H1 (cell line): ENCODE measurements around the gene DCK. TPM values are rescaled to one million over a fixed set of nuclear protein-coding genes. Genes with fewer than 3 reads are reported as not detected.

ENCODE experiments used
- CTCF ChIA-PET: fragments of 300-600 bp; sonication (Branson Sonifier 250); formaldehyde crosslinking; loops from one replicate; lab custom pipeline; 2021; ENCODE audit not compliant: partially characterized antibody; lab: Charles Lee
- POLR2A ChIA-PET: fragments of 300-600 bp; sonication (Branson Sonifier 250); formaldehyde crosslinking; loops from one replicate; lab custom pipeline; 2021; ENCODE audit warnings: inconsistent platforms; ENCODE audit not compliant: partially characterized antibody; lab: Charles Lee
- DNase-seq, 2 experiments: peaks; one replicate each; pipeline versions ENCODE4 v3.0.0 to v3.0.0-alpha.2; 2010 to 2022; ENCODE audit warnings: low spot score in 2 of 2, low read depth in 1 of 2, mixed read lengths in 1 of 2
- FAIRE-seq: peaks from 2 replicates; lab custom pipeline; 2011; peaks lifted over from hg19 to GRCh38; lab: Jason Lieb, UNC
- H2AFZ ChIP-seq: 2 replicates; pipeline ENCODE4 v1.8.1; 2012; ENCODE audit warnings: low read length, inconsistent platforms
- H2AK5ac ChIP-seq: 2 replicates; pipeline ENCODE4 v1.6.1; 2013; ENCODE audit warnings: low read depth, low read length
- H2BK120ac ChIP-seq: replicated peaks from 2 replicates; pipeline ENCODE3; 2013; ENCODE audit warnings: low read depth, low read length, inconsistent platforms
- H2BK12ac ChIP-seq: 2 replicates; pipeline ENCODE4 v1.6.1; 2013; ENCODE audit warnings: low read depth, low read length
- H2BK15ac ChIP-seq: 2 replicates; pipeline ENCODE4 v1.6.1; 2013; ENCODE audit warnings: low read length
- H2BK20ac ChIP-seq: 2 replicates; pipeline ENCODE4 v1.6.1; 2013; ENCODE audit warnings: low read length
- H2BK5ac ChIP-seq: 2 replicates; pipeline ENCODE4 v1.6.1; 2013; ENCODE audit warnings: low read depth, low read length
- H3K14ac ChIP-seq: 2 replicates; pipeline ENCODE4 v1.6.1; 2013; ENCODE audit warnings: inconsistent platforms; ENCODE audit not compliant: insufficient read length
- H3K18ac ChIP-seq: 2 replicates; pipeline ENCODE4 v1.6.1; 2013; ENCODE audit warnings: low read length; ENCODE audit errors: extremely low read depth
- H3K23ac ChIP-seq: 2 replicates; pipeline ENCODE4 v1.6.1; 2013; ENCODE audit warnings: inconsistent platforms; ENCODE audit not compliant: insufficient read length
- H3K23me2 ChIP-seq: 2 replicates; pipeline ENCODE4 v1.6.1; 2013; ENCODE audit warnings: low read depth, low read length
- H3K27ac ChIP-seq: 2 replicates; pipeline ENCODE4 v1.6.1; 2011; ENCODE audit warnings: low read depth, low read length, inconsistent platforms
- H3K27me3 ChIP-seq, 4 experiments: replicated peaks in 1 of 4; 1 replicate in 1 of 4; 2 replicates in 3 of 4; pipeline versions ENCODE4 v1.6.1 to v1.8.1; 2011 to 2013; ENCODE audit warnings: low read length in 3 of 4, mild to moderate bottlenecking in 3 of 4, inconsistent platforms in 2 of 4, mixed read lengths in 2 of 4, moderate library complexity in 1 of 4; ENCODE audit not compliant: control insufficient read depth in 3 of 4, insufficient read depth in 3 of 4; ENCODE audit errors: extremely low read depth in 1 of 4
- H3K36me3 ChIP-seq, 4 experiments: 2 replicates each; pipeline versions ENCODE4 v1.6.1 to v1.8.1; 2011 to 2013; ENCODE audit warnings: mild to moderate bottlenecking in 4 of 4, low read length in 3 of 4, moderate library complexity in 2 of 4, control low read depth in 1 of 4, inconsistent platforms in 1 of 4; ENCODE audit not compliant: insufficient read depth in 4 of 4, control insufficient read depth in 2 of 4
- H3K4ac ChIP-seq: replicated peaks from 2 replicates; pipeline ENCODE3; 2013; ENCODE audit warnings: low read length, low read depth, mixed read lengths, inconsistent platforms; ENCODE audit not compliant: insufficient read length
- H3K4me1 ChIP-seq, 4 experiments: replicated peaks in 1 of 4; 1 replicate in 1 of 4; 2 replicates in 3 of 4; pipeline versions ENCODE4 v1.6.1 to v1.8.1; 2011 to 2013; ENCODE audit warnings: low read length in 3 of 4, inconsistent platforms in 2 of 4, mixed read lengths in 1 of 4; ENCODE audit not compliant: insufficient read depth in 4 of 4, control insufficient read depth in 3 of 4
- H3K4me2 ChIP-seq, 2 experiments: 2 replicates each; pipeline versions ENCODE4 v1.6.1 to v1.8.1; 2011 to 2013; ENCODE audit warnings: low read depth in 2 of 2, low read length in 2 of 2, control low read depth in 1 of 2, inconsistent platforms in 1 of 2, mild to moderate bottlenecking in 1 of 2; ENCODE audit not compliant: insufficient read depth in 1 of 2
- H3K4me3 ChIP-seq, 4 experiments: fragments of 200-600, 300-600 bp in 1 of 4; sonication (generic), shearing (Covaris generic), sonication (Bioruptor Twin) in 1 of 4; 2 replicates each; pipeline versions ENCODE4 v1.5.1 to v1.8.1; 2011 to 2016; ENCODE audit warnings: low read length in 4 of 4, low read depth in 3 of 4, control low read depth in 2 of 4, inconsistent platforms in 2 of 4, mild to moderate bottlenecking in 2 of 4, mixed read lengths in 1 of 4, moderate library complexity in 1 of 4; ENCODE audit not compliant: insufficient read depth in 2 of 4; ENCODE audit errors: extremely low read depth in 1 of 4
- H3K56ac ChIP-seq: replicated peaks from 2 replicates; pipeline ENCODE3; 2013; ENCODE audit warnings: low read depth, mild to moderate bottlenecking, mixed read lengths, low read length, inconsistent platforms; ENCODE audit not compliant: insufficient read length
- H3K79me1 ChIP-seq: 2 replicates; pipeline ENCODE4 v1.6.1; 2013; ENCODE audit warnings: low read depth, low read length, control low read depth
- H3K79me2 ChIP-seq, 2 experiments: 2 replicates each; pipeline versions ENCODE4 v1.6.1 to v1.8.1; 2012 to 2013; ENCODE audit warnings: low read length in 2 of 2, mild to moderate bottlenecking in 2 of 2, inconsistent platforms in 1 of 2; ENCODE audit not compliant: insufficient read depth in 2 of 2, control insufficient read depth in 1 of 2
- H3K9ac ChIP-seq, 4 experiments: replicated peaks in 1 of 4; 1 replicate in 1 of 4; 2 replicates in 3 of 4; pipeline versions ENCODE4 v1.6.1 to v1.8.1; 2011 to 2013; ENCODE audit warnings: low read depth in 3 of 4, low read length in 3 of 4, control low read depth in 2 of 4, mild to moderate bottlenecking in 2 of 4, moderate library complexity in 2 of 4, inconsistent platforms in 1 of 4; ENCODE audit errors: extremely low read depth in 1 of 4
- H3K9me3 ChIP-seq, 2 experiments: 2 replicates each; pipeline versions ENCODE4 v1.6.1 to v1.8.1; 2012 to 2013; ENCODE audit warnings: mild to moderate bottlenecking in 2 of 2, moderate library complexity in 2 of 2, control low read depth in 1 of 2, inconsistent platforms in 1 of 2, low read depth in 1 of 2, low read length in 1 of 2, mixed read lengths in 1 of 2; ENCODE audit not compliant: insufficient read depth in 2 of 2
- H4K20me1 ChIP-seq, 2 experiments: replicated peaks in 1 of 2; 2 replicates each; pipeline versions ENCODE3 to v1.8.1; 2011 to 2013; ENCODE audit warnings: inconsistent platforms in 2 of 2, low read length in 2 of 2, mild to moderate bottlenecking in 1 of 2; ENCODE audit not compliant: insufficient read depth in 2 of 2, control insufficient read depth in 1 of 2
- H4K5ac ChIP-seq: 2 replicates; pipeline ENCODE4 v1.6.1; 2013; ENCODE audit warnings: low read length, low read depth, mixed read lengths, inconsistent platforms; ENCODE audit not compliant: insufficient read length
- H4K8ac ChIP-seq: 2 replicates; pipeline ENCODE4 v1.8.0; 2013; ENCODE audit warnings: mild to moderate bottlenecking, moderate library complexity, low read length, inconsistent platforms; ENCODE audit not compliant: insufficient read depth; ENCODE audit errors: extremely low read depth
- H4K91ac ChIP-seq: replicated peaks from 2 replicates; pipeline ENCODE3; 2013; ENCODE audit warnings: low read length, mixed read lengths, inconsistent platforms; ENCODE audit not compliant: insufficient read length
- ASH2L ChIP-seq: fragments of 200-600, 300-600 bp; sonication (generic); IDR thresholded peaks from one replicate; pipeline ENCODE4 v1.7.1; 2017; ENCODE audit warnings: low read length
- BRCA1 ChIP-seq: IDR thresholded peaks from 2 replicates; pipeline ENCODE4 v1.6.1; 2012; ENCODE audit warnings: low read depth, low read length, improper control_type of control experiment
- CBX8 ChIP-seq: fragments of 300-800, 300-1000 bp; sonication (generic); IDR thresholded peaks from 2 replicates; pipeline ENCODE4 v1.7.1; 2016; ENCODE audit warnings: low read depth, low read length, borderline replicate concordance
- CHD2 ChIP-seq: IDR thresholded peaks from 2 replicates; pipeline ENCODE4 v1.6.1; 2012; ENCODE audit warnings: low read length, improper control_type of control experiment
- CREB1 ChIP-seq: IDR thresholded peaks from 2 replicates; pipeline ENCODE4 v1.6.1; 2012; ENCODE audit warnings: inconsistent platforms
- EGR1 ChIP-seq: IDR thresholded peaks from 2 replicates; pipeline ENCODE4 v1.6.1; 2011; ENCODE audit warnings: low read depth, low read length, borderline replicate concordance
- HDAC2 ChIP-seq, 2 experiments: fragments of 300-600 bp in 1 of 2; sonication (generic) in 1 of 2; IDR thresholded peaks; 2 replicates each; pipeline ENCODE4 v1.6.1; 2011 to 2012; ENCODE audit warnings: low read depth in 2 of 2, low read length in 2 of 2, mild to moderate bottlenecking in 2 of 2, moderate library complexity in 2 of 2, borderline replicate concordance in 1 of 2, inconsistent platforms in 1 of 2
- HDAC6 ChIP-seq: IDR thresholded peaks from one replicate; pipeline ENCODE4 v1.7.1; 2012; ENCODE audit warnings: low read depth, mild to moderate bottlenecking, inconsistent platforms, low read length, moderate library complexity
- POLR2AphosphoS5 ChIP-seq: IDR thresholded peaks from 2 replicates; pipeline ENCODE4 v1.6.1; 2011; ENCODE audit warnings: low read depth, low read length
- SP1 ChIP-seq: IDR thresholded peaks from 2 replicates; pipeline ENCODE4 v1.6.1; 2011; ENCODE audit warnings: low read depth, low read length
- SRF ChIP-seq: IDR thresholded peaks from 2 replicates; pipeline ENCODE4 v1.6.1; 2011; ENCODE audit warnings: mild to moderate bottlenecking, low read depth, low read length, moderate library complexity
- TEAD4 ChIP-seq: IDR thresholded peaks from 2 replicates; pipeline ENCODE4 v1.6.1; 2012; ENCODE audit warnings: low read depth, low read length, inconsistent platforms, mixed read lengths
- WGBS, 2 experiments: shearing (Covaris generic) in 1 of 2; methylation state at CpG; one replicate each; pipeline versions ENCODE4 v1.1.6 to v1.1.7; 2013 to 2015; ENCODE audit warnings: low lambda C conversion rate in 2 of 2, mixed read lengths in 2 of 2, inconsistent platforms in 1 of 2, low coverage in 1 of 2, missing lambda C conversion rate in 1 of 2; ENCODE audit not compliant: insufficient replicate concordance in 2 of 2, insufficient coverage in 1 of 2, insufficient read length in 1 of 2; ENCODE audit errors: extremely low coverage in 1 of 2, missing lambda C conversion rate in 1 of 2; 5-methylcytosine and 5-hydroxymethylcytosine counted together
- polyA plus RNA-seq, 7 experiments: library from polyadenylated mRNA; depleted of rRNA in 3 of 7; stranded (reverse) in 5 of 7; unstranded in 2 of 7; fragments of >200 nt in 5 of 7; fragments of 200-250 nt in 2 of 7; gene quantifications; 1 replicate in 5 of 7; 2 replicates in 1 of 7; 4 replicates in 1 of 7; pipeline versions ENCODE4 v1.2.1 to v1.2.3, GENCODE V29; 2011 to 2013; ENCODE audit warnings: missing spikeins in 2 of 7, mixed read lengths in 2 of 7
- total RNA-seq: library from RNA; stranded (reverse); fragmentation: NEBNext Ultra II Directional; extraction: Animal tissue kit (Norgen Biotek cat#: 25700); gene quantifications from 2 replicates; pipeline ENCODE4 v1.2.1, GENCODE V29; 2021
- TF ChIP-seq, protein P1 (sequence below): IDR thresholded peaks from 2 replicates; pipeline ENCODE4 v1.6.1; 2012; ENCODE audit warnings: inconsistent platforms
- TF ChIP-seq, protein P2 (sequence below), 3 experiments: IDR thresholded peaks; 1 replicate in 2 of 3; 2 replicates in 1 of 3; pipeline versions ENCODE4 v1.5.1 to v1.6.1; 2011; ENCODE audit warnings: low read length in 3 of 3, mild to moderate bottlenecking in 3 of 3, inconsistent platforms in 2 of 3, low read depth in 1 of 3, moderate library complexity in 1 of 3; ENCODE audit not compliant: insufficient read depth in 1 of 3; ENCODE audit errors: control extremely low read depth in 1 of 3

The DCK gene
- total and polyA plus RNA-seq, 2 of the 8 experiments (the other 6 are each of a cell fraction or from before 2014, with no cell fraction given), result 4.8 to 18.1 TPM

- no peak overlapping the region for H2BK20ac ChIP-seq
- no peaks in the 10 kb centered on the region for H3K79me2 ChIP-seq
- H3K14ac ChIP-seq, result no peak overlapping the region
- H2AK5ac ChIP-seq, result no peak overlapping the region
- H3K4ac ChIP-seq, result no peak overlapping the region
- H3K18ac ChIP-seq, result no peak overlapping the region
- no peaks in the 10 kb centered on the region for H3K79me1 ChIP-seq
- H3K23me2 ChIP-seq, result no peaks in the 10 kb centered on the region
- 91% methylated on average over 1 of the region's 1 CpG; no CpG with 5 or more reads in 1 of the 2 experiments for WGBS, 2 experiments
- no peak overlapping the region for H4K91ac ChIP-seq
- POLR2A ChIA-PET, result no interaction called here
- DNase-seq (no peak), FAIRE-seq (no peak)
- no peak overlapping the region for H4K5ac ChIP-seq
- no peak overlapping the region for H3K27ac ChIP-seq
- no peak overlapping the region for H2BK15ac ChIP-seq
- no peak overlapping the region for H2BK120ac ChIP-seq
- H2AFZ ChIP-seq, result no peak overlapping the region
- no peak overlapping the region for H3K23ac ChIP-seq
- H2BK5ac ChIP-seq, result no peak overlapping the region
- H3K4me2 ChIP-seq, result no peak overlapping the region
- H3K9ac ChIP-seq, result no peak overlapping the region
- H4K20me1 ChIP-seq, result no peaks in the 10 kb centered on the region
- H3K36me3 ChIP-seq, result no peaks in the 10 kb centered on the region
- no peaks in the 10 kb centered on the region for H3K4me1 ChIP-seq
- no peak overlapping the region for H2BK12ac ChIP-seq
- no peak overlapping the region for H4K8ac ChIP-seq
- no peaks in the 10 kb centered on the region for H3K27me3 ChIP-seq
- H3K4me3 ChIP-seq, result no peak overlapping the region
- no peaks in the 10 kb centered on the region for H3K9me3 ChIP-seq
- H3K56ac ChIP-seq, result no peak overlapping the region
- CTCF ChIA-PET, result no interaction called here
- TF ChIP-seq, protein P1, sequence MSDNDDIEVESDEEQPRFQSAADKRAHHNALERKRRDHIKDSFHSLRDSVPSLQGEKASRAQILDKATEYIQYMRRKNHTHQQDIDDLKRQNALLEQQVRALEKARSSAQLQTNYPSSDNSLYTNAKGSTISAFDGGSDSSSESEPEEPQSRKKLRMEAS, result no peak
- TF ChIP-seq, protein P2, sequence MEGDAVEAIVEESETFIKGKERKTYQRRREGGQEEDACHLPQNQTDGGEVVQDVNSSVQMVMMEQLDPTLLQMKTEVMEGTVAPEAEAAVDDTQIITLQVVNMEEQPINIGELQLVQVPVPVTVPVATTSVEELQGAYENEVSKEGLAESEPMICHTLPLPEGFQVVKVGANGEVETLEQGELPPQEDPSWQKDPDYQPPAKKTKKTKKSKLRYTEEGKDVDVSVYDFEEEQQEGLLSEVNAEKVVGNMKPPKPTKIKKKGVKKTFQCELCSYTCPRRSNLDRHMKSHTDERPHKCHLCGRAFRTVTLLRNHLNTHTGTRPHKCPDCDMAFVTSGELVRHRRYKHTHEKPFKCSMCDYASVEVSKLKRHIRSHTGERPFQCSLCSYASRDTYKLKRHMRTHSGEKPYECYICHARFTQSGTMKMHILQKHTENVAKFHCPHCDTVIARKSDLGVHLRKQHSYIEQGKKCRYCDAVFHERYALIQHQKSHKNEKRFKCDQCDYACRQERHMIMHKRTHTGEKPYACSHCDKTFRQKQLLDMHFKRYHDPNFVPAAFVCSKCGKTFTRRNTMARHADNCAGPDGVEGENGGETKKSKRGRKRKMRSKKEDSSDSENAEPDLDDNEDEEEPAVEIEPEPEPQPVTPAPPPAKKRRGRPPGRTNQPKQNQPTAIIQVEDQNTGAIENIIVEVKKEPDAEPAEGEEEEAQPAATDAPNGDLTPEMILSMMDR (IDR thresholded peaks at IDR 0.05; ENCODE audit: control extremely low read depth in 1 of 3, insufficient read depth in 1 of 3, low read depth in 1 of 3, low read length in 3 of 3), result no peak
- TF ChIP-seq HDAC6, result no peak
- no peak for TF ChIP-seq BRCA1
- TF ChIP-seq SP1, result no peak
- TF ChIP-seq CBX8, result no peak
- TF ChIP-seq CREB1, result no peak
- no peak for TF ChIP-seq CHD2
- TF ChIP-seq HDAC2 (IDR thresholded peaks at IDR 0.05; ENCODE audit: borderline replicate concordance in 1 of 2, low read depth in 2 of 2, low read length in 2 of 2), result no peak
- TF ChIP-seq ASH2L, result no peak
- TF ChIP-seq TEAD4, result no peak
- TF ChIP-seq EGR1, result no peak
- no peak for TF ChIP-seq SRF
- TF ChIP-seq POLR2AphosphoS5, result no peak
Measured at GRCh38 chr4:71069063-71069462, 75.6 kb downstream of the DCK start.
